ENCODE data around the gene SMIM14.
"Not testable (repeated sequence)": the region's sequence is repeated elsewhere in the genome, so short reads cannot be mapped to it uniquely, and the experiment has no call there.

The SMIM14 gene

DNA sequence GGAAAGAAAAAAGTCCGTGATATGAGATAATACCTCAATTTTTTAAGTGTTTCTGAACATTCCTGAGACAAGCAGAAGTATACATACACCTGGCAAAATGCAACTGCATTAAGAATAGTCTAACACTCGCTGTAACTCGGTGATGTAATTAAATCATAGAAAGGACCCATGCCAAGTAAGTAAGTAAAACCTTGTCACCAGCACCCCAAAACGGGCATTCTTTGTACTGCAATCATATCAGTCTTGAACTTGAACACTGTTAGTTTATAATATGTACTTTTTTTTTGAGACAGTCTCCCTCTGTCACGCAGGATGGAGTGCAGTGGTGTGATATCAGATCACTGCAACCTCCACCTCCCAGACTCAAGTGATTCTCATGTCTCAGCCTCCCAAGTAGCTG lies 47.4 kb downstream of the SMIM14 start:
- no peak for DNase-seq

GRCh38 chr4:39587881-39588280 lies 50.8 kb downstream of the SMIM14 start:
- DNase-seq = no peak

GRCh38 chr4:39574946-39575345 lies 63.7 kb downstream of the SMIM14 start:
- DNase-seq = no peak

GRCh38 chr4:39571504-39571903 lies 67.2 kb downstream of the SMIM14 start:
- no peak for DNase-seq

GRCh38 chr4:39571054-39571453 lies 67.6 kb downstream of the SMIM14 start:
- DNase-seq = no peak

- no peak for DNase-seq
Measured at GRCh38 chr4:39569209-39569608, 69.5 kb downstream of the SMIM14 start.

GRCh38 chr4:39568805-39569204 lies 69.9 kb downstream of the SMIM14 start:
- no peak for DNase-seq

- DNase-seq = no peak
Measured at GRCh38 chr4:39565878-39566600, 72.6 kb downstream of the SMIM14 start.

DNA sequence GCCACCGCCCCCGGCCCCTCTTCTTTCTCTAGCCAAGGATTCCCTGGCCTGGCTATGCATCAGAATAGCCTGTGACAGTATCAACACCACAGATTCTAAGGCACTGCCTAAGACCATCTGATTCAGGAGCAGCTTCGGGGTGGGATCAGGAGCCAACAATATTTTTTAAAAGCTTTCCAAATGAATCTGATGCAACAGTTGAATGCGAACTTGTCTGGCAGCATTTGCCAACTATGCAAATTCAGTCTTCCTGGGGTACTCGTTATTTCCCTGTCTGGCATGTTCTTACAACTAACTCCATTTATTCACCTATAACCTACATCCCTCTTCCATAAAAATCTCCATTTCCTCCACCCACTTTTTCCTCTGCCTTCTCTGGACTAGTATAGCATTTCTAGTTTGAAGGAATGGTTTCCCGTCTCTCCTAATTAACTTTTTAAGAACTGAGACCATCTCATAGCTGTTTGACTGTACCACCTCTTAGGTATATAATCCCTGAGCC lies 75.3 kb downstream of the SMIM14 start:
- no peak for DNase-seq

DNA sequence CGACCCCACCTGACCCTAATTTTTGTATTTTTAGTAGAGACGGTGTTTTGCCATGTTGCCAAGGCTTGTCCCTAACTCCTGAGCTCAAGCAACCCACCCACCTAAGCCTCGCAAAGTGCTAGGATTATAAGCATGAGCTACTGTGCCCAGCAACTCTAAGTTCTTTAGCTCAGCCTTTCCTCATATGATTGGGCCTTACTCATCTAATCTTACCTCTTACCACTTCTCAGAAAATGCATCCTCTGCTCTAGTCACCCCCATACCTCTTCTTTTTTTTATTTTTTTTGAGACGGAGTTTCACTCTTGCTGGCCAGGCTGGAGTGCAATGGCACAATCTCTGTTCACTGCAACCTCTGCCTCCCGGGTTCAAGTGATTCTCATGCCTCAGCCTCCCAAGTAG lies 75.9 kb downstream of the SMIM14 start:
- no peak for DNase-seq

DNA sequence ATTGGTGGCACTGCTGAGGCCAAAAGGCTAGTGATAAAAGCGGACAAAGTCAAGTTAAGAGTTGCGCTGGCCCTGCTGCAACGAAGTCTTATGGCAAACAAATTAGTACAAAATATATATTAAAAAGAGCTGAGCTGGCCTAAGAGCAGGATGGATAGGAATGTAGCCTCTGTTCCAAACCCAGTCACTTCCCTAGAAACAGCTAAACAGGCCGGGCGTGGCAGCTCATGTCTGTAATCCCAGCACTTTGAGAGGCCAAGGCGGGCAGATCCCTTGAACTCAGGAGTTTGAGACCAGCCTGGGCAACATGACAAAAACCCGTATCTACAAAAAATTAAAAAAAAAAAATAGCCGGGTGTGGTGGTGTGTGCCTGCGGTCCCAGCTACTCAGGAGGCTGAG lies 79.0 kb downstream of the SMIM14 start:
- DNase-seq = no peak

GRCh38 chr4:39555472-39555871 lies 83.2 kb downstream of the SMIM14 start:
- DNase-seq = no peak

DNA sequence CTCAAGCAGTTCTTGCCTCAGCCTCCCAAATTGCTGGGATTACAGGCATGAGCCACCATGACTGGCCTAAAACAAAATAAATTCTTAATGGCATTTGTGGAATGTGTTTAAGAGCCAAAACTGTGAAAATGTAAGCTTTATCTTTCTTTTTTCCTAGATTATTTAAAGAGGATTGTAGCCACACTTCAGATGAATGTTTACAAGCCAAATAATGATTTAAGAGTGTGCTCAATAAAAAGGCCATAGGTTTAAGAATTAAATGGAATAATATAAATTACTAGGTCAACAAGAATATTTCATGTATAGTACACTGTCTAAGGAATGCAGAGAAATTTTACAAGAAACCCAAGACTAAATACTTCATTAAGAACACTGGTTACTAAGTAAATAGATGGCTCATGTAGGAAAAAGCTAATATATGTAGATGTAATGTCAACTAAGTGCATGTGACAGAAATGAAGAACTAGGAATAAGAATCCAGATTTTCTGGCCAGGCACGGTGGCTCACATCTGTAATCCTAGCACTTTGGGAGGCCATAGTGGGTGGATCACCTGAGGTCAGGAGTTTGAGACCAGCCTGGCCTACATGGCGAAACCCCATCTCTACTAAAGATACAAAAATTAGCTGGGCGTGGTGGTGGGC lies 90.1 kb downstream of the SMIM14 start:
- DNase-seq = no peak

- DNase-seq = no peak
Measured at GRCh38 chr4:39544580-39545315, 93.9 kb downstream of the SMIM14 start.

DNA sequence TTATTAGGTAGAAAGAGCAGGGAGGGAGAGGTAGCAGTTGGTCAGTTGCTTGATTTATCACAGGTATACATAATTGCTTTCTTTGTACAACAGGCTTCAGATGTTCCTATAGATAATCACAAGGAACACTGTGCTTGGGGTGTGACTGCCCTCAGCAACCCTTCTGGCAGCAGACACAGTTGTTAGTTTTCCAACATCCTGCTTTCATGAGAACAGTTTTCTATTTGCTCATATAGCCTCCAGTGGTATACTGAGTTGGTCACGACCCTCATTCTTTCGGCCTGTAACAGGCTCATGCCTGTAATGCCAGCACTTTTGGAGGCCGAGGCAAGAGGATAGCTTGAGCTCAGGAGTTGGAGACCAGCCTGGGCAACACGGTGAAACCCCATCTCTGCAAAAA lies 94.6 kb downstream of the SMIM14 start:
- DNase-seq = not testable (repeated sequence)

DNA sequence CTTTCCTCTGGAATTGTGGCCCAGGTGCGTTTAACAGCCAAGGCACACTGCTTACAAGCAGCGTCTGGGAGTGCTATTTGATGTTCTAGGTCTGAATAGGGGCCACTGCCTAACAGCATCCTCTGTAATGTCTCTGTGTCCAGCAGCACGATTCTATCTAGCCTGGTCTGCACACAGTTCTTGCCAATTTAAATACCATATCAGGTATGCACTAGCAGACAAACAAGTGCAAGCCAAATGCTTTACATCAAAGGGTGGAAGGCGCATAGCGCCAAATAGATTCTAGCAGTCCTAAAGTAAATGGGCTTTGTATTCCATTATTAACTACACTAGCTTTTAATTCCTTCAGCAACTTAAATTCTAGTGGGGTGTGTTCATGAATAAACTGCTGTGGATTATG lies 95.6 kb downstream of the SMIM14 start:
- no peak for DNase-seq

- DNase-seq = no peak
Measured at GRCh38 chr4:39542611-39543012, 96.1 kb downstream of the SMIM14 start.

DNA sequence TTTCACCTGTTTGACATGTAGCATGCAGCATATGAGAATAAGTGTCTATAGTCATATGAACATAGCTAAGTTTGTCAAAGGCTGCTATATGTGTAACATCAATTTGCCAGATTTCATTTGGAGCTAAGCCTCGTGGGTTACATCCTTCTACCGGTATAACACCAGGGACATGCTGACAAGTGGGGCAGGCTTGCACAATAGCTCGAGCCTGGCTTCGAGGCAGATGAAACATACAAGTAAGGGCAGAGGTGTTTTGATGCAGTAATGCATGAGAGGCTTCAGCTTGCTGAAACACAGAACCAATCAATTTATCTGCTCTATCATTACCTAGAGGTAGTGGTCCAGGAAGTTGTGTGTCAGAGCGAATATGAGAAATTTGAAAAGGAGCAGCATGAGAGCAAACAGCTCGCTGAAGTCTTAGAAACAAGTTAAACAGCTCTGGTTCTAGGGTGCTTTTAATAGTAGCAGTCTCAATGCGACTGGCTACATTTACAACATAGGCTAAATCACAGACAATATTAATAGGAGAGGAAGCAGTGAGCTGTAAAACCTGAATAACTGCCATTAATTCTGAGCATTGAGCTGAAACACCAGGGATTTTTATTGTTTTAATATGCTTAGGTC lies 96.6 kb downstream of the SMIM14 start:
- DNase-seq = no peak

DNA sequence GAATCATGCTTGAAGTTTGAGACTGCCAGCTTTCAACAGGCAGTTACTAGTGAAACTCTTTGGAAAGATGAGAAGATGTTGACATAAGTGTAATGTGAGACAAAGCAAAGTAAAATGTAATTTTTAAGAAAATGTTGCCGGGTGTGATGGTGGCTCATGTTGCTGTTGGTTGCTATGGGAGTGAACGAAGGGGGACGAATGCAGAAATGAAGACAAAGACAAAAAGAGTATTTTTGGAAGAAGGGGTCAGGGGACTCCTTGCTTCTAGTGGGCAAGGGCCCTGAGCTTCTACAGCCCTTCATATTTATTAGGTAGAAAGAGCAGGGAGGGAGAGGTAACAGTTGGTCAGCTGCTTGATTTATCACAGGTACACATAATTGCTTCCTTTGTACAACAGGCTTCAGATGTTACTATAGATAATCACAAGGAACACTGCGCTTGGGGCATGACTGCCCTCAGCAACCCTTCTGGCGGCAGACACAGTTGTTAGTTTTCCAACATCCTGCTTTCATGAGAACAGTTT lies 99.5 kb downstream of the SMIM14 start:
- DNase-seq = no peak

DNA sequence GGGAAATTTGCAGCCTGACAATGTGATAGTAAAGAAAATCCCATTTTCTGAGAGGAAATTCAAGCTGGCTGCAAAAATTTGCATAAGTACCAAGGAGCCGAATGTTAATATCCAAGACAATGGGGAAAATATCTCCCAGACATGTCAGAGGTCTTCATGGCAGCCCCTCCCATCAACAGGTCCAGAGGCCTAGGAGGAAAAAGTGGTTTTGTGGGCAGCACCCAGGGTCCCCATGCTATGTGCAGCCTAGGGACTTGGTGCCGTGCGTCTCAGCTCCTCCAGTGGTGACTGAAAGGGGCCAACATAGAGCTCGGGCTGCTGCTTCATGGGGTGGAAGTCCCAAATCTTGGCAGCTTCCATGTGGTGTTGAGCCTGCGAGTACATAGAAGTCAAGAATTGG lies 105.1 kb downstream of the SMIM14 start:
- DNase-seq = no peak

DNA sequence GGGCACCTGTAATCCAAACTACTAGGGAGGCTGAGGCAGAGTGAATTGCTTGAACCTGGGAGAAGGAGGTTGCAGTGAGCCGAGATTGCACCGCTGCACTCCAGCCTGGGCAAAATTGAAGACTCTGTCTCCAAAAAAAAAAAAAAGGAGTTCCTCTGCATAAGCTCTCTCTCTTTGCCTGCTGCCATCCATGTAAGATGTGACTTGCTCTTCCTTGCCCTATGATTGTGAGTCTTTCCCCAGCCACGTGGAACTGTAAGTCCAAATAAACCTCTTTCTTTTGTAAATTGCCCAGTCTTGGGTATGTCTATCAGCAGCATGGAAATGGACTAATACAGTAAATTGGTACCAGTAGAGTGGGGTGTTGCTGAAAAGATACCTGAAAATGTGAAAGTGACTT lies 106.4 kb downstream of the SMIM14 start:
- not testable (repeated sequence) for DNase-seq

GRCh38 chr4:39530682-39531081 lies 108.0 kb downstream of the SMIM14 start:
- DNase-seq = no peak

- DNase-seq = no peak
Measured at GRCh38 chr4:39529534-39529933, 109.1 kb downstream of the SMIM14 start.

Data from activated CD4-positive, alpha-beta T cell treated with anti-CD3 and anti-CD28 coated beads for 1 hour (primary cell).